K562 (cell line): Measurements from ENCODE around the gene ZNF358. TPM values are rescaled to one million over a fixed set of nuclear protein-coding genes. Genes with fewer than 3 reads are reported as not detected.

Experiments used
- CSDE1 ChIP-seq, 2 experiments: fragments of 450-650 bp; IDR thresholded peaks; 2 replicates each; pipeline ENCODE4 v1.6.1; 2016; ENCODE audit warnings: mild to moderate bottlenecking in 1 of 2
- FOXJ2 ChIP-seq: fragments of 200-800 bp; sonication (Bioruptor generic); IDR thresholded peaks from 2 replicates; pipeline ENCODE4 v1.6.1; 2016; ENCODE audit warnings: missing genetic modification characterization, missing compliant biosample characterization
- GATA2 ChIP-seq: sonication (generic); formaldehyde crosslinking; IDR thresholded peaks from 2 replicates; pipeline ENCODE4 v1.4.0; 2020; ENCODE audit warnings: mild to moderate bottlenecking, missing genetic modification reagents
- GTF2F1 ChIP-seq: IDR thresholded peaks from 2 replicates; pipeline ENCODE4 v1.6.1; 2011; ENCODE audit warnings: low read depth, low read length, improper control_type of control experiment
- HDAC6 ChIP-seq: IDR thresholded peaks from 2 replicates; pipeline ENCODE4 v1.6.1; 2012; ENCODE audit warnings: low read depth, mild to moderate bottlenecking, control low read depth, inconsistent platforms, low read length, moderate library complexity
- NRF1 ChIP-seq, 2 experiments: fragments of 450-650 bp; IDR thresholded peaks in 1 of 2; conservative IDR thresholded peaks in 1 of 2; 2 replicates each; pipeline ENCODE4 v1.6.1; 2014; ENCODE audit warnings: mild to moderate bottlenecking in 2 of 2
- TAF9B ChIP-seq: fragments of 450-650 bp; IDR thresholded peaks from 2 replicates; pipeline ENCODE4 v1.6.1; 2018; ENCODE audit warnings: mild to moderate bottlenecking; ENCODE audit not compliant: partially characterized antibody
- TBL1XR1 ChIP-seq, 2 experiments: IDR thresholded peaks; 2 replicates each; pipeline ENCODE4 v1.6.1; 2012; ENCODE audit warnings: improper control_type of control experiment in 2 of 2, low read length in 2 of 2, mild to moderate bottlenecking in 1 of 2
- ZFX ChIP-seq: sonication (generic); formaldehyde crosslinking; IDR thresholded peaks from 2 replicates; pipeline ENCODE4 v1.8.0; 2022; ENCODE audit warnings: mild to moderate bottlenecking, missing genetic modification reagents, moderate library complexity
- ZNF384 ChIP-seq: IDR thresholded peaks from 2 replicates; pipeline ENCODE4 v1.6.1; 2012; ENCODE audit warnings: low read depth, low read length, improper control_type of control experiment
- ZNF696 ChIP-seq: fragments of 250-450 bp; sonication (Bioruptor Pico); conservative IDR thresholded peaks from 2 replicates; pipeline ENCODE4 v1.4.0; 2020; ENCODE audit warnings: mild to moderate bottlenecking, moderate library complexity
- polyA plus RNA-seq, 8 experiments: library from polyadenylated mRNA; depleted of rRNA in 4 of 8; stranded (reverse) in 5 of 8; unstranded in 3 of 8; fragments of >200 nt; fragmentation: Nextera tagmentation in 2 of 8; fragmentation: Illumina TruSeq in 1 of 8; extraction: Ambion mirVana in 2 of 8; extraction: Trizol in 1 of 8; gene quantifications; 2 replicates each; pipeline versions ENCODE4 v1.2.1 to v1.2.3, GENCODE V29; 2011 to 2014; ENCODE audit warnings: inconsistent platforms in 1 of 8, missing spikeins in 1 of 8
- total RNA-seq, 7 experiments: library from RNA; depleted of rRNA in 6 of 7; stranded (reverse); fragments of >200 nt in 6 of 7; fragmentation: Illumina TruSeq in 2 of 7; extraction: Trizol in 2 of 7; gene quantifications; 2 replicates each; pipeline versions ENCODE4 v1.2.1 to v1.2.3, GENCODE V29; 2011 to 2021; ENCODE audit warnings: low replicate concordance in 1 of 7
- TF ChIP-seq, protein P1 (sequence below): fragments of 450-650 bp; IDR thresholded peaks from 2 replicates; pipeline ENCODE4 v1.7.1; 2018; ENCODE audit warnings: mild to moderate bottlenecking, low read depth; ENCODE audit not compliant: partially characterized antibody
- TF ChIP-seq, protein P2 (sequence below), 2 experiments: fragments of 450-650 bp in 1 of 2; sonication (generic) in 1 of 2; formaldehyde crosslinking in 1 of 2; IDR thresholded peaks; 2 replicates each; pipeline versions ENCODE4 v1.7.1 to v1.9.0; 2016 to 2022; ENCODE audit warnings: inconsistent platforms in 1 of 2, mild to moderate bottlenecking in 1 of 2, missing genetic modification reagents in 1 of 2
- TF ChIP-seq, protein P3 (sequence below): sonication (generic); formaldehyde crosslinking; IDR thresholded peaks from 2 replicates; pipeline ENCODE4 v1.8.1; 2022; ENCODE audit warnings: missing genetic modification reagents

ZNF358 gene
- total and polyA plus RNA-seq, 9 of the 15 experiments (the other 6 are each of a cell fraction or from before 2014, with no cell fraction given), result 0.04 to 17.2 (median 4.9) TPM

DNA sequence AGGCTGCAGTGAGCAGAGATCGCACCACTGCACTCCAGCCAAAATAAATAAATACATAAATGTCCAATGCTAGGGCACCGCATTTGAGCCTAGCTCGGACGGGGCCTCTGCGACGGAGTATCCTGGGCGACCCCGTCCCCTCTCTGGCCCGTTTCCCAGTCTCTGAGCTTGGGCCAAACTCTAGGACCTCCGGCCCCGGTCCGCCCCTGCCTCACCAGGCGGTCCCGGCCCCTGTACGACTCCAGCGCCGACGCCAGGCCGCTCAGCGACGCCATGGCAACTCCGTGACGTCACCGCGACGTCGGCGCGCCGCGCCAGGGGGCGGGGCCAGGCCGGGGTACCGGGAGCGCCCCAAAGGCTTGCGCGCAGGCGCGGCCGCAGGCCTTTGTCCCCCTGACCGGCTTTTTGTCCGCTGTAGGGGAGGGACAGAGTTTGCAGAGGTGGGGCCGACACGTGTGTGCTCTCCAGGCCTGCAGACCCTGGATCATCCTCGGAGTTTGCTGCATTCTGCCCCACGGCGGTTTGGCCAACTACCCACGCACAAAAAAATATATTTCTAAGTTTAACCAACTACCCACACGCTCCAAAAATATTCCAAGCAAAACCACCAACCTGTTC is 27.1 kb upstream of the ZNF358 start, which contains the start of gene PEX11G (continued):
- TF ChIP-seq, protein P1, sequence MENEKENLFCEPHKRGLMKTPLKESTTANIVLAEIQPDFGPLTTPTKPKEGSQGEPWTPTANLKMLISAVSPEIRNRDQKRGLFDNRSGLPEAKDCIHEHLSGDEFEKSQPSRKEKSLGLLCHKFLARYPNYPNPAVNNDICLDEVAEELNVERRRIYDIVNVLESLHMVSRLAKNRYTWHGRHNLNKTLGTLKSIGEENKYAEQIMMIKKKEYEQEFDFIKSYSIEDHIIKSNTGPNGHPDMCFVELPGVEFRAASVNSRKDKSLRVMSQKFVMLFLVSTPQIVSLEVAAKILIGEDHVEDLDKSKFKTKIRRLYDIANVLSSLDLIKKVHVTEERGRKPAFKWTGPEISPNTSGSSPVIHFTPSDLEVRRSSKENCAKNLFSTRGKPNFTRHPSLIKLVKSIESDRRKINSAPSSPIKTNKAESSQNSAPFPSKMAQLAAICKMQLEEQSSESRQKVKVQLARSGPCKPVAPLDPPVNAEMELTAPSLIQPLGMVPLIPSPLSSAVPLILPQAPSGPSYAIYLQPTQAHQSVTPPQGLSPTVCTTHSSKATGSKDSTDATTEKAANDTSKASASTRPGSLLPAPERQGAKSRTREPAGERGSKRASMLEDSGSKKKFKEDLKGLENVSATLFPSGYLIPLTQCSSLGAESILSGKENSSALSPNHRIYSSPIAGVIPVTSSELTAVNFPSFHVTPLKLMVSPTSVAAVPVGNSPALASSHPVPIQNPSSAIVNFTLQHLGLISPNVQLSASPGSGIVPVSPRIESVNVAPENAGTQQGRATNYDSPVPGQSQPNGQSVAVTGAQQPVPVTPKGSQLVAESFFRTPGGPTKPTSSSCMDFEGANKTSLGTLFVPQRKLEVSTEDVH, result peak; percentile 31
- TF ChIP-seq CSDE1 (IDR thresholded peaks at IDR 0.05) (peak in 1 of 2 experiments; percentile 88; a peak in 2 of 4 replicates), FOXJ2 (tag) (no peak), ZFX (CRISPR knock-in tag) (peak; percentile 94), ZNF384 (no peak), TBL1XR1 (IDR thresholded peaks at IDR 0.05; ENCODE audit: low read length in 2 of 2) (peak in 1 of 2 experiments; percentile 90; a peak in 2 of 4 replicates), HDAC6 (no peak), NRF1 (conservative IDR thresholded peaks at IDR 0.05 in 1 of 2, IDR thresholded peaks at IDR 0.05 in 1 of 2) (peak; percentile 93 to 94), GTF2F1 (0 out of 2 replicates have a peak, but pooled peaks have one; percentile 33), TAF9B (no peak), GATA2 (CRISPR knock-in tag) (no peak), ZNF696 (CRISPR knock-in tag) (no peak)
- TF ChIP-seq, protein P2, sequence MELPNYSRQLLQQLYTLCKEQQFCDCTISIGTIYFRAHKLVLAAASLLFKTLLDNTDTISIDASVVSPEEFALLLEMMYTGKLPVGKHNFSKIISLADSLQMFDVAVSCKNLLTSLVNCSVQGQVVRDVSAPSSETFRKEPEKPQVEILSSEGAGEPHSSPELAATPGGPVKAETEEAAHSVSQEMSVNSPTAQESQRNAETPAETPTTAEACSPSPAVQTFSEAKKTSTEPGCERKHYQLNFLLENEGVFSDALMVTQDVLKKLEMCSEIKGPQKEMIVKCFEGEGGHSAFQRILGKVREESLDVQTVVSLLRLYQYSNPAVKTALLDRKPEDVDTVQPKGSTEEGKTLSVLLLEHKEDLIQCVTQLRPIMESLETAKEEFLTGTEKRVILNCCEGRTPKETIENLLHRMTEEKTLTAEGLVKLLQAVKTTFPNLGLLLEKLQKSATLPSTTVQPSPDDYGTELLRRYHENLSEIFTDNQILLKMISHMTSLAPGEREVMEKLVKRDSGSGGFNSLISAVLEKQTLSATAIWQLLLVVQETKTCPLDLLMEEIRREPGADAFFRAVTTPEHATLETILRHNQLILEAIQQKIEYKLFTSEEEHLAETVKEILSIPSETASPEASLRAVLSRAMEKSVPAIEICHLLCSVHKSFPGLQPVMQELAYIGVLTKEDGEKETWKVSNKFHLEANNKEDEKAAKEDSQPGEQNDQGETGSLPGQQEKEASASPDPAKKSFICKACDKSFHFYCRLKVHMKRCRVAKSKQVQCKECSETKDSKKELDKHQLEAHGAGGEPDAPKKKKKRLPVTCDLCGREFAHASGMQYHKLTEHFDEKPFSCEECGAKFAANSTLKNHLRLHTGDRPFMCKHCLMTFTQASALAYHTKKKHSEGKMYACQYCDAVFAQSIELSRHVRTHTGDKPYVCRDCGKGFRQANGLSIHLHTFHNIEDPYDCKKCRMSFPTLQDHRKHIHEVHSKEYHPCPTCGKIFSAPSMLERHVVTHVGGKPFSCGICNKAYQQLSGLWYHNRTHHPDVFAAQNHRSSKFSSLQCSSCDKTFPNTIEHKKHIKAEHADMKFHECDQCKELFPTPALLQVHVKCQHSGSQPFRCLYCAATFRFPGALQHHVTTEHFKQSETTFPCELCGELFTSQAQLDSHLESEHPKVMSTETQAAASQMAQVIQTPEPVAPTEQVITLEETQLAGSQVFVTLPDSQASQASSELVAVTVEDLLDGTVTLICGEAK (IDR thresholded peaks at IDR 0.05), result 0 out of 2 replicates have a peak, but pooled peaks have one; percentile 11
- TF ChIP-seq, protein P2 (CRISPR knock-in tag; IDR thresholded peaks at IDR 0.05), result no peak
- TF ChIP-seq, protein P3, sequence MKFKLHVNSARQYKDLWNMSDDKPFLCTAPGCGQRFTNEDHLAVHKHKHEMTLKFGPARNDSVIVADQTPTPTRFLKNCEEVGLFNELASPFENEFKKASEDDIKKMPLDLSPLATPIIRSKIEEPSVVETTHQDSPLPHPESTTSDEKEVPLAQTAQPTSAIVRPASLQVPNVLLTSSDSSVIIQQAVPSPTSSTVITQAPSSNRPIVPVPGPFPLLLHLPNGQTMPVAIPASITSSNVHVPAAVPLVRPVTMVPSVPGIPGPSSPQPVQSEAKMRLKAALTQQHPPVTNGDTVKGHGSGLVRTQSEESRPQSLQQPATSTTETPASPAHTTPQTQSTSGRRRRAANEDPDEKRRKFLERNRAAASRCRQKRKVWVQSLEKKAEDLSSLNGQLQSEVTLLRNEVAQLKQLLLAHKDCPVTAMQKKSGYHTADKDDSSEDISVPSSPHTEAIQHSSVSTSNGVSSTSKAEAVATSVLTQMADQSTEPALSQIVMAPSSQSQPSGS, result peak; percentile 81
